Common myeloid progenitor, CD34-positive (primary cell): ENCODE results near the gene AGAP2.
A peak's percentile ranks its signal among the peaks of the same experiment; 100 is the strongest.

Experiments used
- CTCF ChIA-PET: fragments of 350-600 bp; sonication (Branson Sonifier 250); formaldehyde crosslinking; loops from one replicate; lab custom pipeline; 2021; ENCODE audit warnings: antibody characterized with exemption; lab: Charles Lee
- POLR2A ChIA-PET: fragments of 350-600 bp; sonication (Branson Sonifier 250); formaldehyde crosslinking; loops from one replicate; lab custom pipeline; 2021; ENCODE audit warnings: antibody characterized with exemption; lab: Charles Lee
- DNase-seq, 3 donors: peaks; one replicate each; pipeline versions ENCODE4 v3.0.0 to v3.0.0-alpha.2; 2013
- H3K27ac ChIP-seq, 2 experiments: 1 replicate in 1 of 2; 2 replicates in 1 of 2; pipeline ENCODE4 v1.7.0; 2013; ENCODE audit warnings: inconsistent platforms in 2 of 2, low read length in 2 of 2, mild to moderate bottlenecking in 2 of 2, low read depth in 1 of 2, moderate library complexity in 1 of 2; ENCODE audit not compliant: severe bottlenecking in 2 of 2, insufficient read depth in 1 of 2, poor library complexity in 1 of 2
- H3K27me3 ChIP-seq, 5 experiments: replicated peaks in 2 of 5; 1 replicate in 3 of 5; 2 replicates in 2 of 5; pipeline versions ENCODE4 v1.6.1 to v1.7.0; 2013; ENCODE audit warnings: low read length in 4 of 5, mild to moderate bottlenecking in 2 of 5, moderate library complexity in 2 of 5, inconsistent platforms in 1 of 5; ENCODE audit not compliant: insufficient read depth in 5 of 5, control insufficient read depth in 4 of 5
- H3K36me3 ChIP-seq, 4 experiments: 1 replicate in 2 of 4; 2 replicates in 2 of 4; pipeline versions ENCODE4 v1.6.1 to v1.7.0; 2013; ENCODE audit warnings: low read length in 3 of 4, control low read depth in 1 of 4, mild to moderate bottlenecking in 1 of 4; ENCODE audit not compliant: control insufficient read depth in 4 of 4, insufficient read depth in 4 of 4
- H3K4me1 ChIP-seq, 4 experiments: 1 replicate in 3 of 4; 2 replicates in 1 of 4; pipeline versions ENCODE4 v1.6.1 to v1.7.1; 2013; ENCODE audit warnings: low read length in 3 of 4, mild to moderate bottlenecking in 3 of 4, control low read depth in 1 of 4, inconsistent platforms in 1 of 4, moderate library complexity in 1 of 4; ENCODE audit not compliant: control insufficient read depth in 4 of 4, insufficient read depth in 4 of 4; ENCODE audit errors: control extremely low read depth in 1 of 4
- H3K4me3 ChIP-seq, 7 experiments: 1 replicate in 4 of 7; 2 replicates in 3 of 7; pipeline versions ENCODE4 v1.5.1 to v1.7.0; 2013; ENCODE audit warnings: mild to moderate bottlenecking in 7 of 7, low read length in 6 of 7, moderate library complexity in 6 of 7, inconsistent platforms in 2 of 7, low read depth in 2 of 7, control low read depth in 1 of 7; ENCODE audit not compliant: insufficient read depth in 4 of 7, control insufficient read depth in 1 of 7; ENCODE audit errors: extremely low read depth in 1 of 7
- H3K9me3 ChIP-seq, 5 experiments: 1 replicate in 4 of 5; 2 replicates in 1 of 5; pipeline versions ENCODE4 v1.6.1 to v1.7.1; 2013; ENCODE audit warnings: low read length in 4 of 5, mild to moderate bottlenecking in 2 of 5, inconsistent platforms in 1 of 5, low read depth in 1 of 5, moderate library complexity in 1 of 5; ENCODE audit not compliant: control insufficient read depth in 4 of 5, insufficient read depth in 2 of 5; ENCODE audit errors: control extremely low read depth in 1 of 5
- WGBS: methylation state at CpG from one replicate; pipeline ENCODE4 v1.1.5; 2013; ENCODE audit not compliant: insufficient coverage; 5-methylcytosine and 5-hydroxymethylcytosine counted together

The AGAP2 gene

GRCh38 chr12:57707250-57707649, 31.3 kb downstream of the AGAP2 start:
- no peak overlapping the region for H3K4me3 ChIP-seq
- 96% methylated on average over 3 of the region's 3 CpGs for WGBS
- H3K27me3 ChIP-seq, result no peaks in the 10 kb centered on the region
- no peak for DNase-seq
- peaks cover 0 to 3% (median 0%) of the 10 kb centered on the region in 4 experiments for H3K4me1 ChIP-seq
- H3K27ac ChIP-seq, result no peak overlapping the region
- H3K36me3 ChIP-seq, result peaks cover 15 to 46% (median 20%) of the 10 kb centered on the region in 4 experiments
- H3K9me3 ChIP-seq, result peaks cover 2 to 21% (median 5%) of the 10 kb centered on the region in 5 experiments
- POLR2A ChIA-PET, result interaction anchor here (1.3 kb wide), 1 partner anchor 13 kb away, joined by 3 read pairs; the partner anchor contains the start of gene OS9
- CTCF ChIA-PET, result interaction anchor here (1.4 to 2.7 kb wide), 2 partner anchors 12 to 37 kb away, joined by 3 to 8 read pairs; partner anchors contain the start of gene TSPAN31

DNA sequence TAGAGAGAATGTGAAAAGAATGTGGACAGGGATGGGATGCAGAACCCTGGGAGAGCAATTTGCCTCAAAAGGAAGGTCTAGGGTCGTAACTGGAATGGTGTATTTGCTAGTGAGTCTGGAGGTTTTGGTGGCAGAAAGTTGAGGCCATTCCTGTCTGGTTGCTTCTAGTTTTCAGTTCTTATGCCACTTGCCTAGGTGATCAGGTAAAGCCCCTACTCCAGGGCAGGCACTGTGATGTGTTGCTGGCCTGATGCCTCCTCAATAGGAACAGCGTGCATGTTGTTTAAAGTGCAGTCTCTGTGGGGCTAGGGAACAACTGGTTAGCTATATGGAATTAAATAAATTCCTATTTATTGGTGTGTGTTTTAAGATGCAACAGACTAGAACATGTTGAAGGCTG, 38.2 kb downstream of the AGAP2 start:
- 100% methylated on average over 1 of the region's 2 CpGs for WGBS
- no peaks in the 10 kb centered on the region for H3K4me1 ChIP-seq
- H3K4me3 ChIP-seq, result no peak overlapping the region
- peaks cover 20 to 65% (median 42%) of the 10 kb centered on the region in 4 experiments for H3K36me3 ChIP-seq
- peak overlapping the region in 1 of 2 experiments; percentile 26 for H3K27ac ChIP-seq
- ChIA-PET CTCF (no interaction called here), POLR2A (no interaction called here)
- H3K9me3 ChIP-seq, result peaks cover 2 to 15% (median 5%) of the 10 kb centered on the region in 5 experiments
- H3K27me3 ChIP-seq, result no peaks in the 10 kb centered on the region
- no peak for DNase-seq

GRCh38 chr12:57698414-57698813, 40.1 kb downstream of the AGAP2 start:
- POLR2A ChIA-PET, result no interaction called here
- CTCF ChIA-PET, result interaction anchor here (0.7 to 1.6 kb wide), 2 partner anchors 30 to 108 kb away, joined by 3 to 4 read pairs; no protein-coding TSS in a partner anchor
- Histone ChIP-seq H3K4me1 (peaks cover 7 to 11% (median 9%) of the 10 kb centered on the region in 4 experiments), H3K27me3 (no peaks in the 10 kb centered on the region), H3K4me3 (no peak overlapping the region), H3K36me3 (peaks cover 16 to 54% (median 41%) of the 10 kb centered on the region in 4 experiments), H3K27ac (no peak overlapping the region), H3K9me3 (peaks cover 0 to 9% (median 2%) of the 10 kb centered on the region in 5 experiments)
- no peak for DNase-seq
- 100% methylated on average over 2 of the region's 3 CpGs for WGBS

GRCh38 chr12:57697076-57697475, 41.5 kb downstream of the AGAP2 start:
- WGBS, result no CpG with 5 or more reads among the region's 1 CpG
- Histone ChIP-seq H3K9me3 (no peaks in the 10 kb centered on the region), H3K36me3 (peaks cover 10 to 41% (median 33%) of the 10 kb centered on the region in 4 experiments), H3K4me3 (no peak overlapping the region), H3K27ac (no peak overlapping the region), H3K4me1 (peaks cover 7 to 14% (median 12%) of the 10 kb centered on the region in 4 experiments), H3K27me3 (no peaks in the 10 kb centered on the region)
- POLR2A ChIA-PET, result no interaction called here
- CTCF ChIA-PET, result no interaction called here
- DNase-seq, result no peak

- Histone ChIP-seq H3K27ac (no peak overlapping the region), H3K27me3 (no peaks in the 10 kb centered on the region), H3K36me3 (peaks cover 10 to 39% (median 32%) of the 10 kb centered on the region in 4 experiments), H3K9me3 (no peaks in the 10 kb centered on the region), H3K4me3 (no peak overlapping the region), H3K4me1 (peaks cover 7 to 14% (median 12%) of the 10 kb centered on the region in 4 experiments)
- POLR2A ChIA-PET, result no interaction called here
- CTCF ChIA-PET, result no interaction called here
- no peak for DNase-seq
- 98% methylated on average over 10 of the region's 11 CpGs for WGBS
These were observed 42.6 kb downstream of the AGAP2 start for GRCh38 chr12:57695770-57696432.

DNA sequence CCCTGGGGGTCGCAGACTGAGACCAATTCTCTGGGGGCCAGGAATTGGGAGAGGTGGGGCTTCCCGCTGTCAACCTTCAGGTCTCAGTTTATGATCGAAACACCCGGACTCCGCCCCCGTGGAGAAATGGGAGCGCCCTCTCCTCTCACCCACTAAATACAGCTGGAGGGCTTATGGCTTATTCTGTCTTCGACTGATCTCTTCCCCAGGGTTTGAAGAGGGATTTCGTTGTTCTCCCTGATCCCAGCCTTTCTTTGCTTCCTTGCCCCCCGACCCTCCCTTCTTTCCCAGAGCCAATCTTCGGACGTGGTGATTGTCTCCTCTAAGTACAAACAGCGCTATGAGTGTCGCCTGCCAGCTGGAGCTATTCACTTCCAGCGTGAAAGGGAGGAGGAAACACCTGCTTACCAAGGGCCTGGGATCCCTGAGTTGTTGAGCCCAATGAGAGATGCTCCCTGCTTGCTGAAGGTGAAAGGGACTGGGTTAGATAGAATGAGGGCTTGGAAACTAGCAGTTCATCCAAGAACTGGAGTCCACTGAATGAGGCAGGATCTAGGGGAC, 44.0 kb downstream of the AGAP2 start:
- H3K27ac ChIP-seq, result peak overlapping the region; percentile 65 to 91
- H3K36me3 ChIP-seq, result peaks cover 10 to 38% (median 32%) of the 10 kb centered on the region in 4 experiments
- peak in 1 of 3 donors; percentile 12 for DNase-seq
- WGBS, result 3% methylated on average over 13 of the region's 15 CpGs
- ChIA-PET POLR2A (interaction anchor here (1.0 kb wide), 1 partner anchor 13 kb away, joined by 3 read pairs; no protein-coding TSS in a partner anchor), CTCF (interaction anchor here (0.7 to 1.1 kb wide), 4 partner anchors 23 to 67 kb away, joined by 3 to 4 read pairs (median 3); no protein-coding TSS in a partner anchor)
- H3K9me3 ChIP-seq, result no peaks in the 10 kb centered on the region
- peaks cover 7 to 14% (median 12%) of the 10 kb centered on the region in 4 experiments for H3K4me1 ChIP-seq
- peak overlapping the region; percentile 92 to 100 (median 98) for H3K4me3 ChIP-seq
- H3K27me3 ChIP-seq, result peaks cover 0 to 2% (median 0%) of the 10 kb centered on the region in 5 experiments
